GOT3 (cell line): ENCODE measurements around the gene INHA.

ENCODE experiments used
- DNase-seq: peaks from one replicate; lab custom pipeline; 2025; ENCODE audit warnings: mixed read lengths; lab: John Stamatoyannopoulos, UW

INHA gene

DNA sequence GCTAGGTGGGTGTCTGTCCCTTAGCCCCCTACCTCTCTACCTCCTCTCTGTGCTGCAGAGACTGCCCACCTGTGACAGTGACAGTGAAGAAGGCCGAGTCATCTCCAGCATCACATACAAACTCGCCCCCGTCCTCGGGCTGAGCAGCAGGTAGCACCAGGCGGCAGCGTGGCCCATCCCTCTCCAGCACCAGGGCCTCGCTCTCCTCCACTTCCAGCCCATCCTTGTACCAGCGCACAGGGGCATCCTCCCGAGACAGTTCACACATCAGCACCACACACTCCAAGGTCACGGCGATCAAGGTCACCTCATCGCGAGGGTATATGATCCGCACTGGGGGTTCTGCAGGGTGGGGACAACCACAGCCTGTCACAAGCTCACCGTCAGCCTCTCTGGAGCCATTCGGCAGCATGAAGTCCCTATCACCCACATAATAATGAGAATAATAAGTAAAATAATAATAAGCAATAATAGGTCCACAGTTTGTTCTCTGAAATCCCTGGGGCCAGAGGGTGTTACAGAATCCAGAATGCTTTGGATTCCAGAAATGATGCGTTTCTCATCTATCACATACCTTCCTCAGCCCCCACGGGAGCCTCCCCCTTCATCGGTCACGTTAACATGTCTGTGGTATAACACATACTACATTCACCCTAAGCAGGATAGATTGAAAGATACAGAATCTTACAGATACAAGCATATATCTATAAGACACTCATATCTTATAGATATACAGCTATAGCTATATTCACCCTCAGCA is 12.8 kb upstream of the INHA start:
- no peak for DNase-seq

DNA sequence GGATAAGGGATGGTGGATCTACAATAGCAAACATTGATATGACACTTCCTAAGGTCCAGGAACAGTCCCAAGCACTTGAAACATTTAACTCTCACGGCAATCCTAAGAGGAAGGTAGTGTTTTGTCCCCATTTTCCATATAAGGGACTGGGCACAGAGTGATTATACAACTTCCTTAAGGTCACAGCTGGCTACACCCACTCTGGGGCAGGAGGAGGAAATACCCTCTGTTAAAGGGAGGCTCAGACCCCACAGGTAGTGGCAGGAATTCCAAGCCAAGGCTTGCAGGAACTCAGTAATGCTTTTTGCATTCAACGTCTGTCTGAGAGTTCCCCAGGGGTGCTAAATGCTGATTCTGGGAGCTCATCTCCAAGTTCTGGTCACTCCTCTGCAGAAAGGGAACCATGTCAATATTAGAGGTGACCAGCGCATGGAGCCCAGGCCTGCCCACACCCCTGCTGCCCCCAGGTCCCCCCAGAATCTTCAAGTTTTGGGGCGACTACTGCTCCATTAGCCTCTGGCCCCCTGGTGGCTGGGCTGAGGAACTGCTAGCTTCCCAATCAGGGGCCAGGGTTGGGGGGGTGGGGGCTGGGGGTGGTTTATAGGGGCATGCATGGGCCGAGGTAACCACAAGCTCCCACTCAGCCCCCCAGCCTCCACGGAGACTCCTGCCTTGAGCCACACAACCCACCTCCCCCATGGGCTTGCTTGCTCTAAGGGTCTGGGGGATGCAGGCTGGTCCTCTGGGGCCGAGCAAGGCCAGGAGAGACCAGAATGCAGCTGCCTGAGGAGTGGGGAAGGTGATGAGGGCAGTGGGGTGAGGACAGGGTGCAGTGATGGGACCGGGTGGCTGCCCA is 11.8 kb upstream of the INHA start:
- DNase-seq, result no peak

DNA sequence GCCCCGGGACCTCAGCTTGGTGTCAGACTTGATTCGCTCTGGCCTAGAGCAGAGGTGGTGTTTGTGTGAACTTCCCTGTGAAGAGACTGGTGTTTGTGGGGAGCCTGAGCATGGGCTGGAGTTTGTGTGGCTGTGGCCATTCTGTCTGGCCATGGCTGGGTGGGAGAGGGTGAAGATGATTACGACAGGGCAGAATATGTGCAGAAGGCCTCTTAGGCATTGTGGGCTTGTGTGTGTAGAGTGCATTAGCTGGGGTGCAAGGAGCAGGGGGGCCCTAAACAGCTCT is 11.3 kb upstream of the INHA start:
- DNase-seq, result no peak

DNA sequence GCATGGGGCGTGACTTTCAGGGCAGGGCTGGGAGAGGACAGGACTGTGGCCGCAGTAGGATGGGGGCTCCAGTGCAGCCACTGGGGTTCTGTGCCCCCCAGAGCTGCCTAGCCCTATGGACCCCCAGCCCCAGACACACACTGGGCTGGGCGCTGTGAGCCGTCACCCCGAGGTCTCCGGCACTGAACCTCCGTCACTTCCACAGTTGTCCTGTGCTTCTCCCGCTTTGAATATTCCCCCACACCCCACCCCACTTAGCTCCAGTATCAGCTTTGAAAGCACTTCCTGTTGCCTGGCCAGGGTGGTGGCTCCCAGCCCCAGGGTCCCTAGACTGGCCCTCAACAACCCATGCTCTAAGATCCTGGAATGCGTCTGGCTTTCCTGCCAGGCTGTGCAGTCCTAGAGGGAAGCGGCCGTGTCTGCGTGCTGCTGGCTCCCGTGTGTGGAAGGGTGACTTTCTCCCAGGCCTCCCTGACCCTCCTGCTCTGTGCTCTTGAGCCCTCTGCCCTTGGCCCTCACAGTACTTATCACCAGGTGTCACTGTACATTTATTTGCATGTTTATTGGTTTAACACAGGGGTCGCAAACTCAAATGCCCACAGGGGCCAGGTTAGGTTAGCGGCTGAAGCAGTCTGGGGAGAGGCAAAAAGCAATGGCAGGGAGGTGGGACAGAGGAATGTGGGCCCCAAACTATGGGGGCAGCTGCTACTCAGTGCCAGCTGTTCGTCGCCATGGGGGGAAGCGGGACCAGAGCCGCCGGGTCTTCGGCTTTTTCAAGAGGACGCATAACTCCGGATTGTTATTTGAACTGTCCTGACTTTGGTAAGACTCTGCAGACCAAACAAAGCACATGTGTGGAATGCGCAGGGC is 10.7 kb upstream of the INHA start:
- no peak for DNase-seq

DNA sequence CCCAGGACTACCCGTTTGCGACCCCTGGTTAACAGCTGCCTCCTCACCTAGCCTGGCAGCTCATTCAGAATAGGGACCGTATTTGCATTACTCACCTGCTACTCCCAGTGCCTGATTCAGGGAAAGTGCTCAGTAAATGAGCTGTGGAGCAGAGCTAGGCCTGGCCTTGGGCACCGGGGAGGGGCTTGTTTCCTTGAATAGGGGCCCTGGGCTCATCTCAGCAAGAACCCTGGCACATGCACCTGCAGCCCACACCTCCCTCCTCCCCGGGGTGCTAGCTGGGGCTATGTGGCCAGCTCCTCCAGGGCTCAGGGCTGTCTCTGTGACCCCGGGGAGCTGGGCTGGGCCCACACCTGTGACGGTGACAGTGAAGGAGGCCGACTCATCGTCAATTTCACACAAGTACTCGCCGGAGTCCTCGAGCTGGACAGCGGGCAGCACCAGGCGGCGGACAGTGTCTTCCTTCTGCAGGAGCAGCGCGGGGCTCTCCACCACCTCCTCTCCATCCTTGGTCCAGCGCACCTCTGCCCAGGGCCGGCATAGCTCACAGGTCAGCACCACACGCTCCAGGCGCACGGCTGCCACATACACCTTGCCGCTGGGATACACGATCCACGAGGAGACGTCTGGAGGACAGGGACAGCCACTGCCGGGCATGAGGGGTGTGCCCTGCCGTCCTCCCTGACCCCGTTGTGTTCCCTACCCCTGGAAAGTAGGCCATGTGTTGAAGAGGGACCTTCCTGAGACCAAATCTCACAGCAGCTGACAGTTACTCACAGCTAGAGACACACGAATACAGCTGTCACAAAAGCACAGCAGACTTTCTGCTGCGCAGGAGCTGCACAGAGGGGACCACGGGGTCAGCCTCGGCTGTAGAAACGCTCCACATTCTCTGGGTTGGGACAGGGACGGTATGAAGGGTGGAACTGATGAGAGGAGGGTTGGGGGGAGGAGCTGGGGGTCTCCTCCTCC is 9.8 kb upstream of the INHA start:
- DNase-seq, result no peak

DNA sequence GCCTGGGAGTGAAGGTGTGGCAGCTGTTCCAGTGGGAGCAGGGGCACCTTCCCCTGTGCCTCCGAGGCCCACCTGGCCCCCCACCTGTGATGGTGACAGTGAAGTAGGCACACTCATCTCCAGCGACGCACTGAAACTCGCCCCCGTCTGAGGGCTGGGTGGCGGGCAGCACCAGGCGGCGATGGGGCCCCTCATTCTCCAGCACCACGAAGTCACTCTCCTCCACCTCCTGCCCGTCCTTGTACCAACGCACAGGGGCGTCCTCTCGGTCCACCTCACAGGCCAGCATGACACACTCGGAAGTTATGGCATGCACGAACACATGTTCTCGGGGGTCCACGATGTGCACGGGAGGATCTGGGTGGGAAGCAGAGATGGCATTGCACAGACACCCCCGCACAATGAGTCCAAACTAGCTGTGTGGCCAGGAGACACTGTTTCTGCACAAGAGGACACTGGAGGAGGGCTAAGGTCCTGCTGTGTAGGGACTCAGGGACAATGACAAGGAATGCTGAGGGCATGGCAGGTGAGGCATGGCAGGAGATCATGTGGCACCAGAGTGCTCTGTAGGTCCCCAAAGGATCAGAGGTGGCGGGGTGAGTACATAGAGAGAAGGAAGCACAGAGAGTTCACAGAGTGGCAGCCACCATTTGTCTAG is 8.7 kb upstream of the INHA start:
- no peak for DNase-seq

DNA sequence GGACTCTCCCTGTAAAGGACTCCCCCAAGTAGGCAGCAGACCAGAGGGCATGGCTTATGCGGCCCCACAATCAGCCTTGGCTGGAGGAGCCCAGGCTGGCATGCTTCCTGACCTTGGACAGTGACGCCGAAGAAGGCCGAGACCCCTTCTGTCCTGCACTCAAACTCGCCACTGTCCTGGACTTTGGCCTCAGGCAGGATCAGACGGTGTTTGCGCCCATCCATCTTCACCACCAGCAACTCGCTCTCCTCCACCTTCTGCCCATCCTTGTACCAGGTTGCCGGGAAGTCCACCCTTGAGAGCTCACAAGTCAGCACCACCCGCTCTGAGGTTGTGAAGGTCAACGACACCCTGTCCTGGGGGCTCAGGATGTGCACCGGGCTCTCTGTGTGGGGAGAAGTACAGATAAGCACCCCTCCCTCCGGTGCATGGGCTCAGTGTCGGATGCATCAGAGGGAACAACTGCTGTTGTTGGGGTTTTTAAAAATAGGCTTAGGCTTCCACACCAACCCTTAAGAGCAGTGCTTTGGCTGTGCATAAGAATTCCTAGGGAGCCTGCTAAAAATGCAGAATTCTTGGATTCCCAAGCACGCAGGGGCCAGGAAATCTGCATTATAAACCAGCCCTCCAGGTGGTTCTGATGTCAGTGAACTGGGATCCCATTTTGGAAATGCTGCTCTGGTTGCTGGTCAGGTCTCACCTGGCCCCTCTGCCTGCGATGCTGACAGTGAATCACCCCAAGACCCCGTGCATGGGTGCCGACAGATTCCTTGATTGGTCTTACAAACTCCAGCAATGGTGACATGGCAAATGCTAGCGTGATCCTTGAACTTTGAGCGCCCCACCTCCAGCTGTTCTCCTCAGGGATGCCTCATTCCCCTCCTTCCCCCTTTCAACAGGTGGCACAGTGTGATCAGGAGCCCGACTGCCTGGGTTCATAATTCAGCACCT is 6.7 kb upstream of the INHA start:
- DNase-seq, result no peak

DNA sequence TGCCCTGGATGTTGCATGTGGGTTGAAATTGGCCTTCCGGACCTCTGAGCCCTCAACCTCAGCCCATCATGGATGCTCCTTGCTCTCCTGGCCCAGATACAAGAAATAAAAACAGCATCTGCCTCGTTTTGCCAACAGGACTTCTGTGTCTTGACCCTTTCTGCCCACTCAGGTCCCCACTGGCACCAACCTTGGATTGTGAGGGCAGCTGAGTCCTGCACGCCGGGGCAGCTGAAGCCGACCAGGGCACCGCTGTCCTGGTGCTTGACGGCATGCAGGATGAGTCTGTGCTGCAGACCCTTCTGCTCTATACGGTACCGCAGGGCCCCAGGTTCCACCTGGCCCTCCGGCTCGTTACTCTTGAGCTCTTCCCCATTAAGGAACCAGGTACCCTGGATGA is 5.5 kb upstream of the INHA start:
- no peak for DNase-seq

DNA sequence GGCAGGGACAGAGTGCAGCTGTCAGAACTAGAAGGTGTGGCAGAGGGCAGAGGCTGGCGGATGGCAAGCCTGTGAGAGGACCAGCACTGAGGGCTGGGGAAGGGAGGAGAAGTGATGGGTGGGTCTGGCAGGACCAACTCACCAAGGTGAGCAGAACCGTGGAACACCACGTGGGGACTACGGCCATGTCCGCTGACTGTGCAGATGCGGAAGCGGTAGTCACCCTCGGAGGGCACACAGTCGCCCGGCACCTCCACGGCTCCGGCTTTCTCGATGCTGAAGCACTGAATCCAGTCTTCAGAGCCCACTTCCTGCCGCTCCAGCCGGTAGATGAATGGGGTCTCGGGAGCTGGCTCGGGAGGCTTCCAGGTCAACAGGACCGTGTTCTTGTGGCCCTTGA is 5.0 kb upstream of the INHA start:
- DNase-seq, result no peak

DNA sequence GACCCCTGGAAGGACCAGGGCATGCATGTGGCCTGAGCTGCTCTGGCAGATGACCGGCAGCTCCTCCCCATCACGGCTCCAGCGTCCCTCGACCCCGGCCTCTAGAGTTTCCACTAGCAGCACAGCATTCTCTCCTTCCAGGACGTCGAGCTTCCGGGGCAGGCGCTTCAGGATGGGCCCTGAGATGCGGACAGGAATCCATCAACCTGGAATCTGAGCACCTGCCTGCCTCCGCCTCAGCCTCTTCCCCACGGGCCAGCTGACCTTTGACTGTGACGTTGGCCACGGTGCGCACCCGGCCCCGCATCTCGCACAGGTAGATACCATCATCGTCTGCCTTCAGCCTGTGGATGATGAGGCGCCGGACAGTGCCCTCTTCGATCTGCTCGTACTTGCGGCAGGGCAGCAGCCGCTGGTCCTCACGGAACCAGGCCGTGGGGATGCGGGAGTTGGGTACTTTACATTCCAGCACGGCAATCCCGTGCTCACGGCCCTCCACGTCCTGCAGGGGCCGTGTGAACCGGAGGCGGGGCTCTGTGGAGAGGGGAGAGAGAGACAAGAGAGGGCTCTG is 4.2 kb upstream of the INHA start:
- DNase-seq, result no peak

DNA sequence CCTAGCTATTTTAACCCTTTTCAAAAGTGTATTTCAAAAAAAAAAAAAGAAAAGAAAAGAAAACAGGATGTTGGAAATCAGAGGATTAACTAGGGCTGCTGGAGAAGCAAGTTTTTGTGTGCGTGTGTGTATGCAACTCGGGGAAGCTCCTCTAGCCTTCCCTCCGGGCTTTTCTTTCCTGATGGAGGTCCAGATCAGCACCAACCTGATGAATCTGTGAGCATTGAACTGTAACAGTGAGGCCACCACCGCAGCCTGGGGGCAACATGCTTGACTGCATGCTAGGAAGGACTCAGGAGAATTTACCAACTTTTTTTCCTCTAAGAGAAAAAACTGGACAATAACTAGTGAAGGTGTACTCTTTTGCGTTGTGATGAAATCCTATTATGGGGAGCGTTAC is 3.1 kb upstream of the INHA start:
- no peak for DNase-seq

DNA sequence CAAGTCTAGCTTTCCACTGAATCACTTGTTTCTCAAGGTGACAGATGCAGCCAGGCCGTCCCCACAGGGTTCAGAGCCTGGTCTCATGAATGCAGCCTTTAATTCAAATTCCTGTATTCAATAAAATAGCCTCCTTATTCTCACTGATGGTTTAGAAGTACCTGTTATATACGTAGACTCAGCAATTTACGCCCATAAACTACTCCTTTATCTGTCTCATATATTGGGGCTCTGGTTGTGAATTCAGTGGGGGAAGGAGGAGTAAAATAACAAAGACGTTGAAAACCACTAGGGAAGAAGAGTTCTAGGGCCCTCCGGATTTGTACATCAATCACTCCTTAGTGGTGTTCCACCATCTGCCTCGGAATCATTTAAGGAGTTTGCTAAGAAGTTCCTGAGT is 2.5 kb upstream of the INHA start:
- DNase-seq, result no peak

DNA sequence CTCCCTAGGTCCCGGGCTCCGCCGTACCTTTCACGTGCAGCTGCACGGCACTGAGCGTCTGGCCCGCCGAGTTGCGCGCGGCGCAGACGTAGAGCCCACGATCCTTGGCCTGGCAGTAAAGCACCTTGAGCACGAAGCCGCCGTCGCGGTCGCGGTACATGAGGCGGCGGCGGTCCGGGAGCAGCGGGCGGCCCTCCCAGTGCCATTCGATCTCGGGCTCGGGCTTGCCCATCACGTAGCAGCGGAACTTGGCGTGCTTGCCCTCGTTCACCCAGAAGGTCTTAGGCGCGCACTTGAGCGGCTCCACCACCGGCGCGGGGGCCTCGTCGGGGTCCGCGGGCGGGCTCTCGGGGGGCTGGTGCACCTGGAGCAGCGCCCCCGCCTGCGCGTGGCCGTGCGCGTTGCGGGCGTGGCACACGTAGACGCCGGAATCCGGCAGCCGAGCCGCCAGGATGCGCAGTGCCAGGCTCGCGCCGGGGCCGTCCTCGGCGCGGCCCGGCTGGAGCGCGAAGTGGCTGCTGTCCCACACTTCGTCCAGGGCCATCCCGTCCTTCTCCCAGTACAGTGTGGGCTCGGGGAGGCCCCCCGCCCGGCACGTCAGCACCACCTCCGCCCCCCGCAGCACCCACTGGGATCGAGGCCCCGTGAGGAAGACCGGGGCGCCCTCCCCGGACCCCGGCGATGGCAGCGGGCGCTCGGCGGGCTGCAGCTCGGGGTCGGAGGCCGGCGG is 1.8 kb upstream of the INHA start:
- no peak for DNase-seq

DNA sequence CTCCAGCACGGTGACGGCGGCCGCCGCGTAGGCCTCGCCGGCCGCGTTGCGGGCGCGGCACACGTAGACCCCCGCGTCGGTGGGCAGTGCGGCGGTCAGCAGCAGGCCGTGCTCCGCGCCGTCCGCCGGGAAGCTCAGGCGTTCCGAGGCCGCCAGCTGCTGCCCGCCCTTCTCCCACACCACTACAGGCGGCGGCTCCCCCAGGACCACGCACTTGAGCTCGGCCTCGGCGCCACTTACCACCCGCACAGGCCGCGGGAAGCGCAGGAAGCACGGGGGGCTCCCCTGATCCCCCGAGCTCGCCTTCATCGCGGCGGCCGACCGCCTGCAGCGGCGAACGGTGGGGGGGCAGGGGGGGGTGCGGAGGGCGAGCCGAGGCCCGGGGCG is 1.2 kb upstream of the INHA start:
- no peak for DNase-seq

DNA sequence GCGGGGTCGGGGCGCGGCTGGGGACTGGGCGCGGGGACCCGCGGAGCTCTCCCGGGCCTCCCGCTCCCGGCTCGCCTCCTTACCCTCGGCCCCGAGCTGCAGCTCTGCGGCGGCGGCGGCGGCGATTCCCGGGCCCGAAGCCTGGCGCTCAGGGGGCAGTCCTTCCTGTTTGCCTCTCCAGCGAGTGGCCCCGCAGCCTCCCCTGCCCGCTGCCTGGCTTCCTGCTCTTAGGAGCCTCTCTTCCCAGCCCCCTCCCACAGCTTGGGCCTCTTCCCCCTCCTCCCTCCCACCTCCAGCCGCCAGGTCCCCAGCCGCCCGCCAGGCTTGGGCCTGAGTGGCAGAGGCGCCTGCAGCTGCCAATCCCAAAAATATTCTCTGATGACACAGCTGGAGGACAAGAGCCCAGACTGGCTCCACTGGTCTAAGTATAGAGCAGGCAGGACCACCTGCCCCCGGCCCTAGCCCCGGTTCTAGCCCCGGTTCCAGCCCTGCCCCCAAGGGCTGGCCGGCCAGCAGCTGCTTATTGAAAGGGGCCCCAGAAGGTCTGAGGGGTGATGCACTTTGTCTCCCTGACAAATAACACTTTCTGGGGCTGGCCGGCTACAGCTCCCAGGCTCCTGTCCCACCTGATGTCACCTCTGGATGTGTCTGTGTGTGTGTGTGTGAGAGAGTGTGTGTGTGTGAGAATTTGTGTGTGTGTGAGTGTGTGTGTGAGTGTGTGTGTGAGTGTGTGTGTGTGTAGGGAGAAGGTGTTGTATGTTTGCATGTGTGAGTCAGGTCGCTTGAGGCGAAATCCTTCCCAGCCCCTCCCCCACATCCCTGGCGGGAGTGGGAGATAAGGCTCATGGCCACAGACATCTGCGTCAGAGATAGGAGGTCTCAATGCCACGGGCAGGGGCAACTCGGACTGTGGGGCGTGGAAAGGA is 536 bp upstream of the INHA start, which contains the start of gene OBSL1:
Gene OBSL1, minus strand, starts transcription at position 229 of the 926 bp plus-strand sequence. CDS start 307 bp downstream, outside the sequence.
- DNase-seq, result no peak

DNA sequence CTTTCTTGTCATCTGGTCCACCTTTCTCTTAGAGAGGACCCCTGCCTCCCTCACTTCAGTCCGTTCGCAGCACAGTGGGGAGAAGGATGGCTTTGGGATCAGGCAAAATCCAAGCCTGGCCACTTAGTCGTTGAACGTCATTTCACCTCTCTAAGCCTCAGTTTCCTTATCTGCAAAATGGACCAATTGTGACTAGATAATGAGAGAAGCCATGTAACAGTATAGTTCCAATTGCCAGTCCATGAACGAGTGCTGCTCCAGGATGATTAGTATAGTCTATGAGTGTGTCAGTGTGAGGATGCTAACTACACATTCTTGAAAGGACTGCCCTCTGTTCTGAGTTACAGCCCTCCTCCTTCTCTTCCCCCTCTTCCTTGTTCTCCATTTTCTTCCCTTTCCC is 1.1 kb downstream of the INHA start:
- no peak for DNase-seq

DNA sequence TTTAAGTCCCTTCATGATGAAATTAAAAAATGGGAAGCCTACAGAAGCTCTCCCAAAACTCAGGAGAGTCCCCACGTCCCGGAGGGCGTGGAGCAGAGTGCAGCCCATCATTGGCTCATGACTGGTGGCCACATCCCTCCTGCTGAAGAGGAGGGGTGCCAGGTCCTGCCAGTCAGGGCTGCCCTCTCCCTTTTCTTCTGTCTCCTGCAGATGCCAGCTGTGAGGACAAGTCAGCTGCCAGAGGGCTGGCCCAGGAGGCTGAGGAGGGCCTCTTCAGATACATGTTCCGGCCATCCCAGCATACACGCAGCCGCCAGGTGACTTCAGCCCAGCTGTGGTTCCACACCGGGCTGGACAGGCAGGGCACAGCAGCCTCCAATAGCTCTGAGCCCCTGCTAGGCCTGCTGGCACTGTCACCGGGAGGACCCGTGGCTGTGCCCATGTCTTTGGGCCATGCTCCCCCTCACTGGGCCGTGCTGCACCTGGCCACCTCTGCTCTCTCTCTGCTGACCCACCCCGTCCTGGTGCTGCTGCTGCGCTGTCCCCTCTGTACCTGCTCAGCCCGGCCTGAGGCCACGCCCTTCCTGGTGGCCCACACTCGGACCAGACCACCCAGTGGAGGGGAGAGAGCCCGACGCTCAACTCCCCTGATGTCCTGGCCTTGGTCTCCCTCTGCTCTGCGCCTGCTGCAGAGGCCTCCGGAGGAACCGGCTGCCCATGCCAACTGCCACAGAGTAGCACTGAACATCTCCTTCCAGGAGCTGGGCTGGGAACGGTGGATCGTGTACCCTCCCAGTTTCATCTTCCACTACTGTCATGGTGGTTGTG is 2.6 kb downstream of the INHA start:
- DNase-seq, result no peak
